OCI-LY1 (cell line): ENCODE measurements around the gene CFH.

Source experiments
- H2AFZ ChIP-seq: fragments of 200-600 bp; sonication (generic), shearing (Covaris generic); 2 replicates; pipeline ENCODE4 v1.6.0; 2014; ENCODE audit warnings: antibody characterized with exemption, mild to moderate bottlenecking, low read length
- H3F3A ChIP-seq: fragments of 200-600 bp; sonication (generic), shearing (Covaris generic); 2 replicates; pipeline ENCODE4 v1.6.0; 2014; ENCODE audit warnings: mild to moderate bottlenecking, antibody characterized with exemption, low read length, moderate library complexity; ENCODE audit not compliant: insufficient read depth
- H3K27ac ChIP-seq: fragments of 200-600 bp; sonication (generic); 2 replicates; pipeline ENCODE4 v1.5.1; 2014; ENCODE audit warnings: low read length, mixed run types, mild to moderate bottlenecking, low read depth; ENCODE audit not compliant: poor library complexity, severe bottlenecking
- H3K27me3 ChIP-seq: fragments of 200-600 bp; sonication (generic); 2 replicates; pipeline ENCODE4 v1.6.0; 2014; ENCODE audit warnings: antibody characterized with exemption, mild to moderate bottlenecking, low read length, moderate library complexity; ENCODE audit not compliant: insufficient read depth
- H3K36me3 ChIP-seq: fragments of 200-600 bp; sonication (generic); 2 replicates; pipeline ENCODE4 v1.6.1; 2014; ENCODE audit warnings: mild to moderate bottlenecking, antibody characterized with exemption, low read length, moderate library complexity, mixed read lengths; ENCODE audit not compliant: insufficient read depth
- H3K4me1 ChIP-seq: fragments of 200-600 bp; sonication (generic); 2 replicates; pipeline ENCODE4 v1.5.1; 2014; ENCODE audit warnings: mild to moderate bottlenecking, low read length, moderate library complexity; ENCODE audit not compliant: insufficient read depth, severe bottlenecking
- H3K4me2 ChIP-seq: fragments of 200-600 bp; sonication (generic), shearing (Covaris generic); 2 replicates; pipeline ENCODE4 v1.6.1; 2014; ENCODE audit warnings: low read length
- H3K4me3 ChIP-seq: fragments of 200-600 bp; sonication (generic); 2 replicates; pipeline ENCODE4 v1.5.1; 2014; ENCODE audit warnings: low read length, low read depth, mild to moderate bottlenecking, mixed read lengths; ENCODE audit not compliant: poor library complexity, severe bottlenecking
- H3K79me2 ChIP-seq: fragments of 200-600 bp; shearing (Covaris generic); 2 replicates; pipeline ENCODE4 v1.6.1; 2016; ENCODE audit warnings: mixed run types, low read length, mixed read lengths; ENCODE audit not compliant: insufficient read depth
- H3K9ac ChIP-seq: fragments of 200-600 bp; sonication (generic), shearing (Covaris generic); 2 replicates; pipeline ENCODE4 v1.6.1; 2014; ENCODE audit warnings: mild to moderate bottlenecking, low read length, mixed read lengths
- H3K9me2 ChIP-seq: fragments of 200-600 bp; sonication (generic), shearing (Covaris generic); 2 replicates; pipeline ENCODE4 v1.6.1; 2014; ENCODE audit warnings: low read depth, mild to moderate bottlenecking, low read length, mixed read lengths
- H3K9me3 ChIP-seq: fragments of 200-600 bp; shearing (Covaris generic); 2 replicates; pipeline ENCODE4 v1.6.1; 2014; ENCODE audit warnings: low read length, mixed read lengths
- H4K20me1 ChIP-seq: fragments of 200-600 bp; sonication (generic), shearing (Covaris generic); 2 replicates; pipeline ENCODE4 v1.6.0; 2016; ENCODE audit warnings: mild to moderate bottlenecking, low read length; ENCODE audit not compliant: insufficient read depth
- EZH2 ChIP-seq: fragments of 200-600 bp; sonication (generic), shearing (Covaris generic); IDR thresholded peaks from 2 replicates; pipeline ENCODE4 v1.8.0; 2017; ENCODE audit warnings: borderline replicate concordance, mixed run types, mild to moderate bottlenecking, antibody characterized with exemption, low read length, moderate library complexity, mixed read lengths
- TF ChIP-seq, protein P1 (sequence below): fragments of 200-600 bp; sonication (generic), shearing (Covaris generic); IDR thresholded peaks from 2 replicates; pipeline ENCODE4 v1.5.1; 2017; ENCODE audit warnings: mild to moderate bottlenecking, antibody characterized with exemption, low read length, moderate library complexity, mixed read lengths

Gene CFH

DNA sequence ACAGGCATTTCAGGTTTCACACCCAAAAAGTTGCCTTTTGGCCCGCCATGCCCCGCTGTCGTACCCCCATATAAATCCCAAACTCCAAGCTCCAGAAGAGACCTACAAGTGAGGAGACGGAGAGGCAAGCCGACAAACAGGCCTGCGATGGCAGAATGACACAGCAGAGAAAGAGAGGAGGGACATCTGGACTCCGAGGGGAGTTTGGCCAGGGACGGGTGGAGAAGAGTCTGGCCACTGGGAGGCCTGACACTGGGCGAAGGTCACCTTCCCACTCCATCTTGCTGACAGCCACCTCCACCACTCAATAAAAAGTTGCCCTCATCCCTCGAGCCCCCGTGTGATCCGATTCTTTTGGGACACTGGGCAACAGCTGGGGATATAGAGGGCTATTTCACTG lies 1.9 kb upstream of the CFH start:
- Histone ChIP-seq H3K36me3 (no peaks in the 10 kb centered on the region), H3K27me3 (no peaks in the 10 kb centered on the region), H3K4me3 (no peak overlapping the region), H3K79me2 (no peaks in the 10 kb centered on the region), H3K9me2 (0 out of 2 replicates have a peak, but pooled peaks cover 2% of the 10 kb centered on the region), H3K9me3 (no peaks in the 10 kb centered on the region), H4K20me1 (no peaks in the 10 kb centered on the region), H3K27ac (no peak overlapping the region), H3K9ac (no peak overlapping the region), H3K4me2 (no peak overlapping the region), H2AFZ (no peak overlapping the region), H3F3A (no peaks in the 10 kb centered on the region), H3K4me1 (no peaks in the 10 kb centered on the region)
- no peak for TF ChIP-seq EZH2
- TF ChIP-seq, protein P1, sequence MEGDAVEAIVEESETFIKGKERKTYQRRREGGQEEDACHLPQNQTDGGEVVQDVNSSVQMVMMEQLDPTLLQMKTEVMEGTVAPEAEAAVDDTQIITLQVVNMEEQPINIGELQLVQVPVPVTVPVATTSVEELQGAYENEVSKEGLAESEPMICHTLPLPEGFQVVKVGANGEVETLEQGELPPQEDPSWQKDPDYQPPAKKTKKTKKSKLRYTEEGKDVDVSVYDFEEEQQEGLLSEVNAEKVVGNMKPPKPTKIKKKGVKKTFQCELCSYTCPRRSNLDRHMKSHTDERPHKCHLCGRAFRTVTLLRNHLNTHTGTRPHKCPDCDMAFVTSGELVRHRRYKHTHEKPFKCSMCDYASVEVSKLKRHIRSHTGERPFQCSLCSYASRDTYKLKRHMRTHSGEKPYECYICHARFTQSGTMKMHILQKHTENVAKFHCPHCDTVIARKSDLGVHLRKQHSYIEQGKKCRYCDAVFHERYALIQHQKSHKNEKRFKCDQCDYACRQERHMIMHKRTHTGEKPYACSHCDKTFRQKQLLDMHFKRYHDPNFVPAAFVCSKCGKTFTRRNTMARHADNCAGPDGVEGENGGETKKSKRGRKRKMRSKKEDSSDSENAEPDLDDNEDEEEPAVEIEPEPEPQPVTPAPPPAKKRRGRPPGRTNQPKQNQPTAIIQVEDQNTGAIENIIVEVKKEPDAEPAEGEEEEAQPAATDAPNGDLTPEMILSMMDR: no peak

DNA sequence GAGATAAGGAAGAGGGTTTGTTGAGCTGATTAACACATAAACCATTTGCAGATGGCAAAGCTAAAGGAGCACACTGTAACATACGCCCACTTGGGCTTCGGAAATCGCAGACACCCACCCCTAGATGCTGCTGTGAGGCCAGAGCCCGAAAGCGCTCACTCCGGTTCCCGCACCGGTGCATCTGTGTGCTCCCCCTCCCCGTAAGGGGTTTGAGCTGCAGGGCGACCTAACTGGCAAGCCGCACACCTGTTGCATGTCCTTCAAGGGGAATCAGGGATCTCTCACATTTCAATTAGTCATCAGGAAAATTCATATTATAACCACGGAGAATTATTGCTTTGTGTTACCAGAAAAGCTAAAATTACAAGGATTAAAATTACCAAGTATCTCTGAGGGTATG lies 1.4 kb upstream of the CFH start:
- Histone ChIP-seq H4K20me1 (no peaks in the 10 kb centered on the region), H3K9me3 (no peaks in the 10 kb centered on the region), H3F3A (no peaks in the 10 kb centered on the region), H3K4me1 (no peaks in the 10 kb centered on the region), H3K4me2 (no peak overlapping the region), H3K36me3 (no peaks in the 10 kb centered on the region), H3K9ac (no peak overlapping the region), H2AFZ (no peak overlapping the region), H3K4me3 (no peak overlapping the region), H3K27ac (no peak overlapping the region), H3K27me3 (no peaks in the 10 kb centered on the region), H3K9me2 (0 out of 2 replicates have a peak, but pooled peaks cover 2% of the 10 kb centered on the region), H3K79me2 (no peaks in the 10 kb centered on the region)
- TF ChIP-seq, protein P1: no peak
- TF ChIP-seq EZH2: no peak

DNA sequence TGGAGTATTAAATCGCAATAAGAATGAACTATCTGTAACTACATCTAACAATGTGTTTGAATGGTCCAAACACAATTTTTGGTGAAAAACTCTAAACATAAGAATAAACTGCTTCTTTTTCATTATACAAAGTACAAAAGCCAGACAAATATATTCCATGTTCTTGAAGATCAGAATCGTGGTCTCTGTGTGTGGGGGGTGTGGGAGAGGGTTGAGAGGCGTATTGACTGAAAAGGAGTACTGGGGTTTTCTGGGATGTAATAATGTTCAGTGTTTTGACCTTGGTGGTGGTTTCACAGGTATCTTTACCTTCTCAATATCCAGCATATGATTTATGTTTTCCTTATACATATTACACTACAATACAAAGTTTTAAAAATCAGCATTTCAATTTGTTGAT lies 764 bp upstream of the CFH start:
- Histone ChIP-seq H3K4me1 (no peaks in the 10 kb centered on the region), H3K9me3 (no peaks in the 10 kb centered on the region), H4K20me1 (no peaks in the 10 kb centered on the region), H3K9ac (no peak overlapping the region), H3K27me3 (no peaks in the 10 kb centered on the region), H3K9me2 (0 out of 2 replicates have a peak, but pooled peaks cover 2% of the 10 kb centered on the region), H3K27ac (no peak overlapping the region), H3K4me2 (no peak overlapping the region), H2AFZ (no peak overlapping the region), H3K4me3 (no peak overlapping the region), H3K36me3 (no peaks in the 10 kb centered on the region), H3F3A (no peaks in the 10 kb centered on the region), H3K79me2 (no peaks in the 10 kb centered on the region)
- TF ChIP-seq, protein P1: no peak
- TF ChIP-seq EZH2: no peak
